WTC11 (cell line): ENCODE data around the gene OSTM1.
"Not testable (repeated sequence)": the region's sequence is repeated elsewhere in the genome, so short reads cannot be mapped to it uniquely, and the experiment has no call there.

ENCODE experiments used
- CREB1 ChIP-seq: sonication (generic); formaldehyde crosslinking; IDR thresholded peaks from 2 replicates; pipeline ENCODE4 v1.8.0; 2023; ENCODE audit warnings: mild to moderate bottlenecking, missing genetic modification reagents
- CTCF ChIP-seq: fragments of 200-600 bp; IDR thresholded peaks from 2 replicates; pipeline ENCODE4 v1.8.0; 2022; ENCODE audit warnings: antibody characterized with exemption
- ELF4 ChIP-seq: sonication (generic); formaldehyde crosslinking; IDR thresholded peaks from 2 replicates; pipeline ENCODE4 v1.8.1; 2022; ENCODE audit warnings: low read depth, mild to moderate bottlenecking, moderate library complexity, missing genetic modification reagents
- ESRRA ChIP-seq: sonication (generic); formaldehyde crosslinking; IDR thresholded peaks from 2 replicates; pipeline ENCODE4 v1.8.1; 2022; ENCODE audit warnings: mild to moderate bottlenecking, missing genetic modification reagents, borderline replicate concordance
- JAZF1 ChIP-seq: fragments of 250-450 bp; sonication (Bioruptor Pico); IDR thresholded peaks from 2 replicates; pipeline ENCODE4 v1.9.0; 2021; ENCODE audit warnings: moderate library complexity, mild to moderate bottlenecking, inconsistent platforms
- NR3C1 ChIP-seq: sonication (generic); formaldehyde crosslinking; conservative IDR thresholded peaks from 2 replicates; pipeline ENCODE4 v1.8.1; 2023; ENCODE audit warnings: low read depth, mild to moderate bottlenecking, missing genetic modification reagents
- SP1 ChIP-seq: sonication (generic); formaldehyde crosslinking; conservative IDR thresholded peaks from 2 replicates; pipeline ENCODE4 v1.8.1; 2022; ENCODE audit warnings: missing genetic modification reagents
- TP53 ChIP-seq: sonication (generic); formaldehyde crosslinking; IDR thresholded peaks from 2 replicates; pipeline ENCODE4 v1.8.1; 2023; ENCODE audit warnings: mild to moderate bottlenecking, missing genetic modification reagents
- ZBTB43 ChIP-seq: sonication (generic); formaldehyde crosslinking; IDR thresholded peaks from 2 replicates; pipeline ENCODE4 v1.8.1; 2023; ENCODE audit warnings: mild to moderate bottlenecking, missing genetic modification reagents

DNA sequence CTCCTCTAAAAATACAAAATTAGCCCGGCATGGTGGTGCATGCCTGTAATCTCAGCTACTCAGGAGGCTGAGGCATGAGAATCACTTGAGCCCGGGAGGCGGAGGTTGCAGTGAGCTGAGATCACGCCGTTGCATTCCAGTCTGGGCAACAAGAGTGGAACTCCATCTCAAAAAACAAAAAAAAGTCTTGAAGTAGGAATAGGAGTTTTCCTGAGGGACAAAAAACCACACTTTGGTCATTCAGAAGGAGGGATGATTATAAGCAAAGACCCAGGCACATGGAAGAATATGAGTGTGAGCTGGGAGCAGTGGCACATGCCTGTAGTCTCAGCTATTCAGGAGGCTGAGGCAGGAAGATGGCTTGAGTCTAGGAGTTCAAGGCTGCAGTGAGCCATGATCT lies 74.3 kb downstream of the OSTM1 start:
- TF ChIP-seq CREB1 (CRISPR knock-in tag); CTCF; NR3C1 (CRISPR knock-in tag); ZBTB43 (CRISPR knock-in tag); JAZF1 (CRISPR knock-in tag); ELF4 (CRISPR knock-in tag); SP1 (CRISPR knock-in tag); ESRRA (CRISPR knock-in tag); TP53 (CRISPR knock-in tag): not testable (repeated sequence)
